G401.6 (cell line): ENCODE measurements around the gene PDZK1IP1.

ENCODE experiments used
- FAIRE-seq: peaks from 2 replicates; lab custom pipeline; 2012; peaks lifted over from hg19 to GRCh38; lab: Jason Lieb, UNC

PDZK1IP1 gene

GRCh38 chr1:47189844-47190508 is at the start of gene PDZK1IP1:
Gene PDZK1IP1, minus strand, starts transcription at chr1:47190036. Its CDS starts 104 bp downstream, at chr1:47189932.
- FAIRE-seq: no peak

GRCh38 chr1:47238935-47239592 is 49.2 kb upstream of the PDZK1IP1 start:
- FAIRE-seq: no peak

- FAIRE-seq: no peak
Observed at GRCh38 chr1:47235806-47236205, 46.0 kb upstream of the PDZK1IP1 start.

GRCh38 chr1:47235241-47235681 is 45.4 kb upstream of the PDZK1IP1 start:
- no peak for FAIRE-seq

GRCh38 chr1:47233186-47233585 is 43.4 kb upstream of the PDZK1IP1 start:
- no peak for FAIRE-seq

- FAIRE-seq: no peak
Observed at GRCh38 chr1:47232187-47232874, 42.5 kb upstream of the PDZK1IP1 start, which contains the start of gene TAL1. Gene TAL1, minus strand, starts transcription at chr1:47232225. Its CDS starts 6,337 bp downstream, at chr1:47225888.

- no peak for FAIRE-seq
Observed at GRCh38 chr1:47231301-47232186, 41.7 kb upstream of the PDZK1IP1 start.

- no peak for FAIRE-seq
Observed at GRCh38 chr1:47230692-47231300, 41.0 kb upstream of the PDZK1IP1 start.

GRCh38 chr1:47229886-47230691 is 40.3 kb upstream of the PDZK1IP1 start:
- no peak for FAIRE-seq

- FAIRE-seq: no peak
Observed at GRCh38 chr1:47229031-47229885, 39.4 kb upstream of the PDZK1IP1 start.

GRCh38 chr1:47228644-47229030 is 38.8 kb upstream of the PDZK1IP1 start:
- FAIRE-seq: no peak

GRCh38 chr1:47227341-47228232 is 37.8 kb upstream of the PDZK1IP1 start:
- FAIRE-seq: no peak

- FAIRE-seq: no peak
Observed at GRCh38 chr1:47226839-47227215, 37.0 kb upstream of the PDZK1IP1 start.

GRCh38 chr1:47226121-47226838 is 36.4 kb upstream of the PDZK1IP1 start:
- no peak for FAIRE-seq

- no peak for FAIRE-seq
Observed at GRCh38 chr1:47225430-47226100, 35.7 kb upstream of the PDZK1IP1 start.

- no peak for FAIRE-seq
Observed at GRCh38 chr1:47224676-47225399, 35.0 kb upstream of the PDZK1IP1 start.
